Transverse colon (tissue), 3 donors: Measurements from ENCODE around the gene FBXL16.

Source experiments
- CTCF ChIP-seq, 5 experiments: fragments of 200-600 bp in 3 of 5; fragments of 450-650 bp in 2 of 5; sonication (generic) in 3 of 5; IDR thresholded peaks; 1 replicate in 2 of 5; 2 replicates in 3 of 5; pipeline ENCODE4 v1.5.1; 2016 to 2017; ENCODE audit warnings: antibody characterized with exemption in 5 of 5, inconsistent platforms in 3 of 5, mild to moderate bottlenecking in 2 of 5, moderate library complexity in 1 of 5
- POLR2A ChIP-seq: fragments of 450-650 bp; IDR thresholded peaks from one replicate; pipeline ENCODE4 v1.6.1; 2016; ENCODE audit warnings: antibody characterized with exemption, mild to moderate bottlenecking, moderate library complexity

- no peak for TF ChIP-seq CTCF (IDR thresholded peaks at IDR 0.05)
- TF ChIP-seq POLR2A = no peak
Observed at GRCh38 chr16:671353-672131, 34.1 kb downstream of the FBXL16 start.
